ENCODE measurements around the gene ZBTB16. TPM values are rescaled to one million over a fixed set of nuclear protein-coding genes. Genes with fewer than 3 reads are reported as not detected.

ZBTB16 gene
- total and polyA plus RNA-seq, 2 experiments from 2014 or later: 0.29 to 1.4 TPM

DNA sequence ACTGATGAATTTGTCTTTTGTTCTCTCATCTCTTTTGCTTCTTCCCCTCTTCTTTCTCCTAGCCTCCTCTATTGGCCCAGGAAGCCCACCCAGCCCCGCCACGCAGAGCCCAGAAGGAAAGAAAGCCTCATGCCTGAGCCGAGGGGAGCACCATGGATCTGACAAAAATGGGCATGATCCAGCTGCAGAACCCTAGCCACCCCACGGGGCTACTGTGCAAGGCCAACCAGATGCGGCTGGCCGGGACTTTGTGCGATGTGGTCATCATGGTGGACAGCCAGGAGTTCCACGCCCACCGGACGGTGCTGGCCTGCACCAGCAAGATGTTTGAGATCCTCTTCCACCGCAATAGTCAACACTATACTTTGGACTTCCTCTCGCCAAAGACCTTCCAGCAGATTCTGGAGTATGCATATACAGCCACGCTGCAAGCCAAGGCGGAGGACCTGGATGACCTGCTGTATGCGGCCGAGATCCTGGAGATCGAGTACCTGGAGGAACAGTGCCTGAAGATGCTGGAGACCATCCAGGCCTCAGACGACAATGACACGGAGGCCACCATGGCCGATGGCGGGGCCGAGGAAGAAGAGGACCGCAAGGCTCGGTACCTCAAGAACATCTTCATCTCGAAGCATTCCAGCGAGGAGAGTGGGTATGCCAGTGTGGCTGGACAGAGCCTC lies 3.8 kb downstream of the ZBTB16 start (continued):
- no peak for TF ChIP-seq NANOG (IDR thresholded peaks at IDR 0.05; ENCODE audit: borderline replicate concordance)
- TF ChIP-seq, protein P1, sequence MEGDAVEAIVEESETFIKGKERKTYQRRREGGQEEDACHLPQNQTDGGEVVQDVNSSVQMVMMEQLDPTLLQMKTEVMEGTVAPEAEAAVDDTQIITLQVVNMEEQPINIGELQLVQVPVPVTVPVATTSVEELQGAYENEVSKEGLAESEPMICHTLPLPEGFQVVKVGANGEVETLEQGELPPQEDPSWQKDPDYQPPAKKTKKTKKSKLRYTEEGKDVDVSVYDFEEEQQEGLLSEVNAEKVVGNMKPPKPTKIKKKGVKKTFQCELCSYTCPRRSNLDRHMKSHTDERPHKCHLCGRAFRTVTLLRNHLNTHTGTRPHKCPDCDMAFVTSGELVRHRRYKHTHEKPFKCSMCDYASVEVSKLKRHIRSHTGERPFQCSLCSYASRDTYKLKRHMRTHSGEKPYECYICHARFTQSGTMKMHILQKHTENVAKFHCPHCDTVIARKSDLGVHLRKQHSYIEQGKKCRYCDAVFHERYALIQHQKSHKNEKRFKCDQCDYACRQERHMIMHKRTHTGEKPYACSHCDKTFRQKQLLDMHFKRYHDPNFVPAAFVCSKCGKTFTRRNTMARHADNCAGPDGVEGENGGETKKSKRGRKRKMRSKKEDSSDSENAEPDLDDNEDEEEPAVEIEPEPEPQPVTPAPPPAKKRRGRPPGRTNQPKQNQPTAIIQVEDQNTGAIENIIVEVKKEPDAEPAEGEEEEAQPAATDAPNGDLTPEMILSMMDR (conservative IDR thresholded peaks at IDR 0.05; ENCODE audit: low read depth in 2 of 2): no peak

DNA sequence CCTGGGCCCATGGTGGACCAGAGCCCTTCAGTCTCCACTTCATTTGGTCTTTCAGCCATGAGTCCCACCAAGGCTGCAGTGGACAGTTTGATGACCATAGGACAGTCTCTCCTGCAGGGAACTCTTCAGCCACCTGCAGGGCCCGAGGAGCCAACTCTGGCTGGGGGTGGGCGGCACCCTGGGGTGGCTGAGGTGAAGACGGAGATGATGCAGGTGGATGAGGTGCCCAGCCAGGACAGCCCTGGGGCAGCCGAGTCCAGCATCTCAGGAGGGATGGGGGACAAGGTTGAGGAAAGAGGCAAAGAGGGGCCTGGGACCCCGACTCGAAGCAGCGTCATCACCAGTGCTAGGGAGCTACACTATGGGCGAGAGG lies 4.3 kb downstream of the ZBTB16 start:
- H3K79me2 ChIP-seq (replicated peaks; ENCODE audit: insufficient read depth): no peaks in the 10 kb centered on the region
- no peak for DNase-seq (ENCODE audit: low spot score)
- no peaks in the 10 kb centered on the region for H3K36me3 ChIP-seq (ENCODE audit: insufficient read depth)
- Mint-ChIP-seq H3K36me3 (ENCODE audit: low read depth) (no peaks in the 10 kb centered on the region; the same call in 2 of the 3 replicates), H3K9me3 (no peaks in the 10 kb centered on the region; the same call in 1 of the 3 replicates), H3K4me3 (no peak overlapping the region), H3K27me3 (ENCODE audit: insufficient read depth, low read depth, poor library complexity) (peaks cover 58% of the 10 kb centered on the region), H3K27ac (no peak overlapping the region), H3K4me1 (peaks cover 16% of the 10 kb centered on the region)
- no peak overlapping the region for H2AFZ ChIP-seq
- no peak overlapping the region for H3K4me2 ChIP-seq
- no peak overlapping the region for H3K4me3 ChIP-seq
- peaks cover 9% of the 10 kb centered on the region for H3K4me1 ChIP-seq (ENCODE audit: insufficient read depth)
- H3K27me3 ChIP-seq (ENCODE audit: insufficient read depth): peaks cover 56% of the 10 kb centered on the region
- no peaks in the 10 kb centered on the region for H3K9me2 ChIP-seq (ENCODE audit: insufficient read depth)
- H3K27ac ChIP-seq (ENCODE audit: low read depth): no peak overlapping the region
- H3F3A ChIP-seq (replicated peaks; ENCODE audit: low read depth): no peaks in the 10 kb centered on the region; the same call in 1 of the 2 replicates
- ATAC-seq: no peak
- H4K20me1 ChIP-seq (replicated peaks; ENCODE audit: insufficient read depth): no peaks in the 10 kb centered on the region; the same call in 1 of the 2 replicates
- TF ChIP-seq, protein P2, sequence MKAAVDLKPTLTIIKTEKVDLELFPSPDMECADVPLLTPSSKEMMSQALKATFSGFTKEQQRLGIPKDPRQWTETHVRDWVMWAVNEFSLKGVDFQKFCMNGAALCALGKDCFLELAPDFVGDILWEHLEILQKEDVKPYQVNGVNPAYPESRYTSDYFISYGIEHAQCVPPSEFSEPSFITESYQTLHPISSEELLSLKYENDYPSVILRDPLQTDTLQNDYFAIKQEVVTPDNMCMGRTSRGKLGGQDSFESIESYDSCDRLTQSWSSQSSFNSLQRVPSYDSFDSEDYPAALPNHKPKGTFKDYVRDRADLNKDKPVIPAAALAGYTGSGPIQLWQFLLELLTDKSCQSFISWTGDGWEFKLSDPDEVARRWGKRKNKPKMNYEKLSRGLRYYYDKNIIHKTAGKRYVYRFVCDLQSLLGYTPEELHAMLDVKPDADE (IDR thresholded peaks at IDR 0.05): no peak
- TF ChIP-seq, protein P1 (conservative IDR thresholded peaks at IDR 0.05; ENCODE audit: low read depth in 2 of 2): no peak
- TF ChIP-seq EZH2 (IDR thresholded peaks at IDR 0.05; ENCODE audit: low read depth, unreplicated experiment) (no peak), CREB1 (CRISPR knock-in tag; IDR thresholded peaks at IDR 0.05; ENCODE audit: low read depth) (no peak), POLR2AphosphoS5 (IDR thresholded peaks at IDR 0.05; ENCODE audit: low read depth) (no peak), STAT1 (IDR thresholded peaks at IDR 0.05; ENCODE audit: unreplicated experiment) (no peak), ZNF331 (CRISPR knock-in tag; IDR thresholded peaks at IDR 0.05; ENCODE audit: low read depth) (no peak), ZNF114 (CRISPR knock-in tag; IDR thresholded peaks at IDR 0.05) (no peak), REST (IDR thresholded peaks at IDR 0.05; ENCODE audit: unreplicated experiment) (no peak), EZH2phosphoT487 (IDR thresholded peaks at IDR 0.05; ENCODE audit: unreplicated experiment) (no peak)

Measured in GM23338 (cell line).